ENCODE measurements around the gene C2CD3.

- no peak for TF ChIP-seq EZH2 (IDR thresholded peaks at IDR 0.05; ENCODE audit: low read length, missing control alignments)
- TF ChIP-seq CTCF (conservative IDR thresholded peaks at IDR 0.05 in 1 of 2, IDR thresholded peaks at IDR 0.05 in 1 of 2; ENCODE audit: low read depth in 1 of 2, low read length in 2 of 2): no peak
Measured at GRCh38 chr11:74195828-74196227, 25.0 kb upstream of the C2CD3 start.
